ENCODE measurements around the gene ABCG1.

ABCG1 gene

GRCh38 chr21:42271065-42271464, 52.1 kb downstream of the ABCG1 start:
- ATAC-seq (no peak), DNase-seq (no peak)

GRCh38 chr21:42272109-42272962, 53.4 kb downstream of the ABCG1 start:
- no peak for DNase-seq
- no peak for ATAC-seq

- DNase-seq: no peak
- ATAC-seq: no peak
Observed at GRCh38 chr21:42272984-42273600, 54.2 kb downstream of the ABCG1 start.

GRCh38 chr21:42276076-42276475, 57.1 kb downstream of the ABCG1 start:
- no peak for ATAC-seq
- no peak for DNase-seq

GRCh38 chr21:42276526-42277154, 57.7 kb downstream of the ABCG1 start:
- DNase-seq: no peak
- no peak for ATAC-seq

GRCh38 chr21:42277593-42277992, 58.7 kb downstream of the ABCG1 start:
- DNase-seq: no peak

GRCh38 chr21:42278451-42279149, 59.7 kb downstream of the ABCG1 start:
- no peak for ATAC-seq
- DNase-seq: no peak

More at GRCh38 chr21:42277593-42277992, 58.7 kb downstream of the ABCG1 start:
- no peak for ATAC-seq

- no peak for DNase-seq
Observed at GRCh38 chr21:42279341-42279871, 60.5 kb downstream of the ABCG1 start.

GRCh38 chr21:42279888-42280287, 60.9 kb downstream of the ABCG1 start:
- no peak for DNase-seq

More at GRCh38 chr21:42279341-42279871, 60.5 kb downstream of the ABCG1 start:
- no peak for ATAC-seq

GRCh38 chr21:42280356-42281180, 61.6 kb downstream of the ABCG1 start:
- ATAC-seq: no peak
- no peak for DNase-seq

More at GRCh38 chr21:42279888-42280287, 60.9 kb downstream of the ABCG1 start:
- no peak for ATAC-seq

- ATAC-seq (no peak), DNase-seq (no peak)
Observed at GRCh38 chr21:42281181-42281680, 62.3 kb downstream of the ABCG1 start.

- no peak for DNase-seq
- ATAC-seq: no peak
Observed at GRCh38 chr21:42282021-42282420, 63.1 kb downstream of the ABCG1 start.

GRCh38 chr21:42282715-42283114, 63.8 kb downstream of the ABCG1 start:
- DNase-seq (no peak), ATAC-seq (no peak)

GRCh38 chr21:42285569-42286245, 66.8 kb downstream of the ABCG1 start:
- ATAC-seq: no peak
- no peak for DNase-seq

GRCh38 chr21:42286416-42286815, 67.5 kb downstream of the ABCG1 start:
- DNase-seq: no peak
- no peak for ATAC-seq

GRCh38 chr21:42287193-42288083, 68.5 kb downstream of the ABCG1 start:
- no peak for ATAC-seq
- DNase-seq: no peak

- no peak for ATAC-seq
- DNase-seq: no peak
Observed at GRCh38 chr21:42288962-42289361, 70.0 kb downstream of the ABCG1 start.

GRCh38 chr21:42289926-42290325, 71.0 kb downstream of the ABCG1 start:
- DNase-seq (no peak), ATAC-seq (no peak)

GRCh38 chr21:42290505-42290904, 71.6 kb downstream of the ABCG1 start:
- DNase-seq (no peak), ATAC-seq (no peak)
